HS-27A (cell line): ENCODE data around the gene SPDYE17.
"Not testable (repeated sequence)": the region's sequence is repeated elsewhere in the genome, so short reads cannot be mapped to it uniquely, and the experiment has no call there.

ENCODE experiments used
- DNase-seq: peaks from one replicate; pipeline ENCODE4 v3.0.0-alpha.2; 2012; ENCODE audit warnings: low read depth, missing footprints

Gene SPDYE17

DNA sequence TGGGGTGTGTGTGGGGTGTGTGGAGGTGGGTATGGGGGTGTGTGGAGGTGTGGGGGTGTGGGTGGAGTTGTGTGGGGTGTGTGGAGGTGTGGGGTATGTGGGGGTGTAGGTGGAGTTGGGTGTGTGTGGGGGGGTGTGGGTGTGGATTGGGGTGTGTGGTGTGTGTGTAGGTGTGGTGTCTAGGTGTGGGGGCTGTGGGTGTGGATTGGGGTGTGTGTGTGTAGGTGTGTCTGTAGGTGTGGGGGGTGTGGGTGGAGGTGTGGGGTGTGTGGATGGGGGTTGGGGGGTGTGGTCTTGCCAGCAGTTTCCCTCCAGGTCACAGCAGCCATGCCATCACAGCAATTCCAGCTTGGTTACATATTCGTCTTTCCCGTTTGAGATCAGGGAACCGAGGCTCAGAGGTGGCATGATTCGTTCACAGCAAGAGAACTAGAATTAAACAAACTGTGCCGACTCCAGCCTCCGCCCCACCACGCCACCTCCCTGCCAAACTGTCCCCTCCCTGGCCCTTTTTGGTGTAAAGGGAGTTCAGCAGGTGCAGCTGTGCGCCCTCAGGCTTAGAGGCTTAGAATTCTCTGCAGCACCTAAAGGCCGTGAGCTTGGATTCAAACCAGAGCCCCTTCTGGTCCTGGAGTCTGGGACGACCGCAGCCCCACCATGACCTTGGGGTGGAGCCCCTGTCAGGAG is 33.3 kb downstream of the SPDYE17 start:
- DNase-seq, result not testable (repeated sequence)

DNA sequence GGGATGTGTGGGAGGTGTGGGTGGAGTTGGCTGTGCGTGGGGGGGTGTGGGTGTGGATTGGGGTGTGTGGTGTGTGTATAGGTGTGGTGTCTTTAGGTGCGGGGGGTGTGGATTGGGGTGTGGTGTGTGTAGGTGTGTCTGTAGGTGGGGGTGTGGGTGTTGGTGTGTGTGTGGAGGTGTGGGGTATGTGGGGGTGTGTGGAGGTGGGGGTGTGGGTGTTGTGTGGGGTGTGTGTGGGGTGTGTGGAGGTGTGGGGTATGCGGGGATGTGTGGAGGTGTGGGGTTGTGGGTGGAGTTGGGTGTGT is 33.9 kb downstream of the SPDYE17 start:
- no peak for DNase-seq

DNA sequence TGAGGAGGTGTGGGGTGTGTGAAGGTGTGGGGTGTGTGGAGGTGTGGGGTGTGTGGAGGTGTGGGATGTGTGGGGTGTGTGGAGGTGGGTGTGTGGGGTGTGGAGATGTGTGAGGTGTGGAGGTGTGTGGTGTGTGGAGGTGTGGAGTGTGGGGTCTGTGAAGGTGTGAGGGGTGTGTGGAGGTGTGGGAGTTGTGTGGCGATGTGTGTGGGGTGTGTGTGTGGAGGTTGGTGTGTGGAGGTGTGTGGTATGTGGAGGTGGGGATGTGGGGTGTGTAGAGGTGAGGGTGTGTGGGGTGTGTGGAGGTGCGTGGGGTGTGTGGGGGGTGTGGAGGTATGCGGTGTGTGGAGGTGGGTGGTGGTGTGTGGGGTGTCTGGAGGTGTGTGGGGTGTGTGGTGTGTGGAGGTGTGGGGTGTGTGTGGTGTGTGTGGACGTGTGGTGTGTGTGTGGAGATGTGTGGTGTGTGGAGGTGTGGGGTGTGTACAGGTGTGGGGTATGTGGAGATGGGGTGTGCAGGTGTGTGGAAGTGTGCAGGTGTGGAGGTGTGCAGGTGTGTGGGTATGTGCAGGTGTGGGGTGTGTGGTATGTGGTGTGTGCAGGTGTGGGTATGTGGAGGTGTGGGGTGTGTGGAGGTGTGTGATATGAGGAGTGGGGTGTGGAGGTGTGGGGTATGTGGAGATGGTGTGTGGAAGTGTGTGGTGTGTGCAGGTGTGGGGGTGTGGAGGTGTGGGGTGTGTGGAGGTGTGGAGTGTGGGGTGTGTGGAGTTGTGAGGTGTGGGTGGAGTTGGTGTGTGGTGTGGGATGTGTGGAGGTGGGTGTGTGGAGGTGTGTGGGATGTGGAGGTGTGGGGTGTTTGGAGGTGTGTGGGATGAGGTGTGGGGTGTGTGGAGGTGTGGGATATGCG is 34.5 kb downstream of the SPDYE17 start:
- DNase-seq, result no peak

DNA sequence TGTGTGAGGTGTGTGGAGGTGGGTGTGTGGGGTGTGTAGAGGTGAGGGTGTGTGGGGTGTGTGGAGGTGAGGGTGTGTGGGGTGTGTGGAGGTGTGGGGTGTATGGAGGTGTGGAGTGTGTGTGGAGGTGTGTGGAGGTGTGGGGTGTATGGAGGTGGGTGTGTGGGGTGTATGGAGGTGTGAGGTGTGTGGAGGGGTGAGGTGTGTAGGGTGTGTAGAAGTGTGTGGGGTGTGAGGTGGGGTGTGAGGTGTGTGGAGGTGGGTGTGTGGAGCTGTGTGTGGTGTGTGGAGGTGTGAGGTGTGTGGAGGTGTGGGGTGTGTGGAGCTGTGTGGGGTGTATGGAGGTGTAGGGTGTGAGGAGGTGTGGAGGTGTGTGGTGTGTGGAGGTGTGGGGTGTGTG is 35.2 kb downstream of the SPDYE17 start:
- DNase-seq, result not testable (repeated sequence)

DNA sequence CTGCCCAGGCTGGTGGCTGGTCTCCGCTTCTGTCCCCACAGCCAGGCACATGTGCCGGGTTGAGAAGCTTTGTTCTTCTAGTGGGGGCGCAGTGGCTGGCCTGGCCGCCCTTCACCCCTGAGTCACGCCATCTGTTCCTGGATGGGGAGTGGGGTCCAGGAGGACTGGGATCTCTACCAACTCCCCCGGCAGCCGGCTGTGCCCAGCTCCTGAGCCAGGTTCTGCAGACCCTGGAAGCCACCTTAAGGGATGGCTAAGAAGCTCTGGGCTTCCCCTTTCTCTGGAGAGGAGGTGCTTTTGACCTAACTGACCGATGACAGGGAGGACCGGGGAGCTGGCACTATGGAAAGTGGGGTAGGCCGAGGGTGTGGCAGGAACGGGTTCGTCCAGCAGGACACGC is 37.9 kb downstream of the SPDYE17 start:
- not testable (repeated sequence) for DNase-seq

DNA sequence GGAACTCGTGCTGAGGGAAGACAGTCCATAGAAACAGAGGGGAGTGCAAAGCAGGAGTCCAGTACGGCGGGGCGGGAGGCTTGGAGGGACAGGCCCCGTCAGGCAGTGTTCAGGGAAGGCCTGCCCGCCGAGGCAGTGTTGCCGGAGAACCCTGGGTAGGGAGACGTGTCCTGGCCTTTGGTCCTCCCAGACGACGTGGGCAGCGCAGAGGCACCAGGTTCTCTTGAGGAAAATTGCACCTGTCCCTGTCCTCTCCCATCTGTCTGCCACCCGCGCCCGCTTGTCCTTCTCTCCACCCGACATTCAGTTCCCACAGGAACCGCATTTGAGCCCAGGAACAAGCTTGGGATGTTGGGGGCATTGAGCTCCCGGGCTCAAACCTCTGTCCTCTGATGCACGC is 38.3 kb downstream of the SPDYE17 start:
- not testable (repeated sequence) for DNase-seq

DNA sequence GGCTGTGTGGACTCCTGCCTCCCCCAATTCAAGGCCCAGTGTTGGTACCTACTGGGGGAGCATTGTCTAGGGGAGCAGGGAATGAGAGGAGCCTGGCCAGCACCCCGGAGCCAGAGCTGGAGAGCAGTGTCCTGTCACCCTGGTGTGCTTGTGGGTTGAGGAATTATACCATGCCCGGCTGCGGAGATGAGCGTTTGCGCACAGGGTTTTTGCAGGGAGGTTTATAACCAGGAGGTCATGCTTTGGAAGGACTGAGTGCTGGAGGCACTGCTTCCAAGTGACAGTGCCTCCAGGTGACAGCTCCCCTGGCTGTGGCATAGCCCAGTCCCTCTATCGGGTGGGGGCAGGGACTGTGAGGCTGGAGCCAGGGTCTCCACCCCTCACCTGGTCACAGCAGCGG is 39.3 kb downstream of the SPDYE17 start:
- not testable (repeated sequence) for DNase-seq

DNA sequence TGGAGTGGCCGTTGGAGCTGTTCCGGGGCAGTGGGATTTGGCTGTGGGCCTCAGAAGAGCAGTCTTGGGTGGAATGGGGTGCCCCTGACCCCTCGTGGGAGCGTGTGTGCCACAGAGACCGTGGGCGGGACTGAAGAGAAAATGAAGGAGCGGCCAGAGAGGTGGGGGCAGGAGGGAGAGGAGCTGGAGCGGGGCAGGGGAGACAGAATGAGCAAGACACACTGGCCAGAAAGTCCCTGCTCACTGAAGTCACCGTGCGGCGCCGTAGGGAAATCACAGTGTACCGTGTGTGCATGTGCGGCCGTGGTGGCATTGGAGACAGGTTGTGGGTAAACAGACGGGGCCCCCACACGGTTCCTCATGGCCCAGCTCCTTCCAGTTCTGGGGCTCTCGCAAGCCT is 40.0 kb downstream of the SPDYE17 start:
- not testable (repeated sequence) for DNase-seq

DNA sequence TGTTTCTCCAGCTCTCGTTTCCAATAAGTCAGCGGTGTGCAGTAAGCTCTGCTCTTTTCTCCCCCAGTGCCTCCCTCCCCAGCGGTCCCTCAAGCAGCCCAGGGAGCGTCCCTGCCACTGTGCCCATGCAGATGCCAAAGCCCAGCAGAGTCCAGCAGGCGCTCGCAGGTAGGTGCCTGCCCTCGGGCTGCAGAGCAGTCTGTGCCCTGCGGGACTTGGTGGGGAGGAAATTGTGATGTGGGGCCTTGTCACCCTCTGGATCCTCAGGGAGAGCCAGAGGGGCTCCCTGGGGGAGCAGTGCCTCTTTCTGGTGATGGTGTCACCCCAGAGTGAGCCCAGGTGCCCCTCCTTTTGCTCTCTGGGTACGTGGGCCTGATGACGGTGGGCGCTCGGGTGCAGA is 42.0 kb downstream of the SPDYE17 start:
- not testable (repeated sequence) for DNase-seq

DNA sequence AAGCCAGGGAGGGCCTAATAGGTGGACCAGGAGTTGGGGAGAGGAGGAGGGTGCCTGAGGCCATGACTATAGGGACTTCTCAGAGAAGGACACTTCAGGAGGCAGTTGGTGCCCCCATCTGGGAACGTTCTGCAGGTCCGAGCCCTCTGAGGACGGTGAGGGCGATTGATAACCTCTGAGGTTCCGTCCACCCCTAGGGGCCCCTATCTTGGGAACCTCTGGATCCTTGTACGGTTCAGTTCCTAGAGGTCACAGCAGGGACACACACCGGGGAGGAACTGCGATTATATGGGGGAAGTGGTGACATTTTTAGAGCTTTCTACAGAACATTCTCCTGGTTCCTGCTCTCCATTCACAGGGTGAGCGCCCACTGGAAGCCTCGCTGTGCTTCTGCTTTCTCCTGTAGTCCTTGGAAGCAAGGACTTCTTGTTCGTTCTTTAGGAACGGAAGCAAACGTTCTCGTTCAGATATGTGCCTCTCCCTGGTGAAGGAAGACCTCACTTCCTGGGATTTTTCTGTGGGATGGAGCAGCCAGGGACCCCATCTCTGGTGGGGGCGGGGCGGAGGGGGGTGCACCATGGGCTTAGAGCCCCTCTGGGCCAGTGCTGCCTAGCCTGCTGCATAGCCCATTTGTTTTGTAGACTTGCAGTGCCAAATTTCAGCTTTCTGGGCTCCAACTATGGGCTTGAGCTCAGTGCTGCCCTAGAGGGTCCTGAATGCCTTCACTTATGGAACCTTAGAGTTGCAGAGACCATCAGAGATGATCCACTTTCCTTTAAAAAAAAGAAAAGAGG is 46.0 kb downstream of the SPDYE17 start:
- DNase-seq, result not testable (repeated sequence)

DNA sequence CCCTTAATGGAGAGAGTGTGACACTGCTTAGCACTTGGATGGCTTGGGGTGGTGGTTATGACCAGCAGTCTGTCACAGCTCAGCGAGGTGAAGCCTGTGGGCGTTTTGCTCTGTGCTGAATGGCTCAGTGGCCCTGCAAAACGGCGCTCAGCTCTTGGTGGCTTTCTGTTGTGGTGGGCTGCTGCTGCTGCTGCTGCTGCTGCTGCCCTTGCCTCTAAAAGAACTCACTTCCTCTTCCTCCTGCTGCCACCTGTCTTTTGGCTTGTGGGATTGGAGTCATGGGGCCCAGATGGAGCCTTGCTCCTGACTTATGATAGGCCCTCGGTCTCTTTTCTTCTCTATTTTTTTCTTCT is 47.4 kb downstream of the SPDYE17 start:
- DNase-seq, result not testable (repeated sequence)

DNA sequence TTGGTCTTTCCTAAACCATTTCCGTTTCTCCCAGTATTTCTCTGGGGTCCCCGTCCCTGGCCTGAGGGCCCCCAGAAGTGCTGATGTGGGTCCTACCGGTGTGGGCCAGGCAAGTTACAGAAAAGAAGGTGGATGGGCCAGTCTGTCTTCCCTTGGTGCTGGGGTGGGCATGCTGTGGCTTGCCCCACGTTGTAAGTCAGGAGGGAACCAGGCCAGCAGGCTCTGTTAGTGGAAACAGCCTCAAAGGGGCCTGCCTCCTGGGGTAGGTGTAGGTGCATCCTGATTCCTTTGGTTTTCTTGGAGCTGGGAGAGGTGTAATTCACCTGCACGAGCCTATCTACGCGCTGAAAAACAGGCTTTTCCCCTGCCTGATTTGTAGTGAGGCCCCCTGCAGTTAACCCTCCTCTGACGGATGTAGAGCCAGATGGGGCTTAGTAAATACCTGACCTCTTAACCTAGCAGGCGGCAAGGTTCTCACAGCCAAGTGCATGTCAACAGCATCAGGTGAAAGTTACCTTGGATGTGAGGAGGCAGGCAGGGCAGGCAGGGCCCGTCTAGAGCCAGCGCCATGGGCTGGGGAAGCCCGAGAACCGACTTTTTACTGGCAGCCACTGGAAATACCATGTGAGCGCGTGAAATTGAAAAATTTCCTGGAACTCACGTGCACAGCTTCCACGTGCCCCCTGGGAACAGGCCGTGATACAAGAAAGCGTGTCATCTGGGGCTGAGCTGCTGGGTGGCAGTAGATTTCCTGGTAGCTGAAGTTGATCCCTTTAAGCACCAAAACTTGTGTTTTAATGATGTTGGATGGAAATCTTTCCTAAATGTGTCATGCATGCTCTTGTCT is 48.0 kb downstream of the SPDYE17 start:
- DNase-seq, result not testable (repeated sequence)

DNA sequence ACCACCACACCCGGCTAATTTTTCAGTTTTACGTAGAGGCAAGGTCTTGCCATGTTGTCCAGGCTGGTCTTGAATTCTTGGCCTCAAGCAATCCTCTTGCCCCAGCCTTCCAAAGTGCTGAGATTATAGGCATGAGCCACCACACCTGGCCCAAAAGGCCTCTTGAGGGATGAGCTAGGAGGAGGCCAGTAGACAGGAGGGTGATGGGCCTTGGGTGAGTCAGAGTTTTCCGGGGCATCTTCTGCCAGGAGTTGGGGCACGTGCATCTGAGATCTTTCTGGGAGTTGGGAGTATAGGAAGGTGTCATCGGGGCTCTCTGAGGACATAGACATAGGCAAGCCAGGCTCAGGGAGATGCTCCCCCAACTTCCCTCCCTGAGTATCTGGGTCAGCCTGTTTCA is 48.8 kb downstream of the SPDYE17 start:
- not testable (repeated sequence) for DNase-seq

DNA sequence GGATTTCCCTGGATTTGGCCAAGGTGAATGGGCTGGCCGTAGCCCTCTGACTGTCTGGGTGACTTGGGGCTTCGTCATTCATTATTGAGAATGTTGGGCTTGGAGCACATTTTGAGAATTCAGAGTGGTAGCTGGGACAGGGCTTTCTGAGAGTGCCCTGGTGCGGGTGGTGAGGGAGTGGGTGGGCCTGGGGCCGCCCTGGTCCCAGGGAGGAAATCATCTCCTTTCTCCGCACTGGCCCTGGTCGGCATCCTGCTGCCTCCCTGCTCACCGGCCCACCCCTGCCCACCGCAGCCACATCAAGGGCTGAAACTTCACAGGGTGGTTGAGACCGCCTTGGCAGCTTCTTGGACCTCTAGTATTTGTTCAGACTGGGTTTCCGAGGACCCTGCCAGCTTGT is 49.7 kb downstream of the SPDYE17 start:
- not testable (repeated sequence) for DNase-seq

DNA sequence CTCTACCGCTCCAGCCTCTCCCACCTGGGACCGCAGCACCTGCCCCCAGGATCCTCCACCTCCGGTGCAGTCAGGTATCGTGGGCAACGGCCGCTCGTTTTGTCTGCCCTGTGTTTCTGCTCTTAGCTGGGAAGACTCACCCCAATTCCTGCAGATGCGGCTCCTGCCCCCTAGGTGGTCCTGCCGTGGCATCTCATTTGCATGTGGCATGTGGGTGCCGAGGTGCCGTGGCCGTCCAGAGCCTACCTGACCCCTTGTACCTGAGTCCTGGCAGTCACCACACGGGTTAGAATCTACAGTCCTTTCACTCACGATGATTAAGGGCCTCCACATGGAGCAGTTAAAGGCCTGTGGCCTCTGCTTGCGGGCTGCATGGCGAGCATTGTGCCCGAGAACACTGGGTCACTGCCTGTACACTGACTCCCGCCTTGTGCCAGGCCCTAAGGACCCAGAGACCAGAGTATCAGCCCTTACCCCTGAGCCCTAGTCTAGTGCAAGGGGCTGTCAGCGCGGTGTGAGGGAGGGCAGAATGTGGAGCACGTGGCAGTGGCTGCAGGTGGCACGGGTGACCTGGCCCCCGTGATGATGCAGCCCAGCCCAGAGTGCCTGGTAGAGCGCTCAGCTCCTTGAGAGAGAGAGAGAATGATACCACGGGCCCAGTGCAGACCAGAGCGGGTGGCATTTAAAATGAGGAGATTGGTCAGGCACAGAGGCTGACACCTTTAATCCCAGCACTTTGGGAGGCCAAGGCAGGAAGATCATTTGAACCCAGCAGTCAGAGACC is 50.8 kb downstream of the SPDYE17 start:
- not testable (repeated sequence) for DNase-seq

DNA sequence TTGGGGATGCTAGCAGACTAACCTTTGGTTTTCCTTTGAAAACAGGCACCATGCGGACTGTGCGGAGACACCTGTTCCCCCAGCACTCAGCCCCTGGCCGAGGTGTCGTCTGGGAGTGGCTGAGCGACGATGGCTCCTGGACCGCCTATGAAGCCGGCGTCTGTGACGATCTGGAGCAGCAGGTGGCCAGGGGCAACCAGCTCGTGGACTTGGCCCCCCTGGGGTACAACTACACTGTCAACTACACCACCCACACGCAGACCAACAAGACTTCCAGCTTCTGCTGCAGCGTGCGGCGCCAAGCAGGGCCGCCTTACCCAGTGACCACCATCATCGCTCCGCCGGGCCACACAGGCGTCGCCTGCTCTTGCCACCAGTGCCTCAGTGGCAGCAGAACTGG is 51.6 kb downstream of the SPDYE17 start:
- not testable (repeated sequence) for DNase-seq

DNA sequence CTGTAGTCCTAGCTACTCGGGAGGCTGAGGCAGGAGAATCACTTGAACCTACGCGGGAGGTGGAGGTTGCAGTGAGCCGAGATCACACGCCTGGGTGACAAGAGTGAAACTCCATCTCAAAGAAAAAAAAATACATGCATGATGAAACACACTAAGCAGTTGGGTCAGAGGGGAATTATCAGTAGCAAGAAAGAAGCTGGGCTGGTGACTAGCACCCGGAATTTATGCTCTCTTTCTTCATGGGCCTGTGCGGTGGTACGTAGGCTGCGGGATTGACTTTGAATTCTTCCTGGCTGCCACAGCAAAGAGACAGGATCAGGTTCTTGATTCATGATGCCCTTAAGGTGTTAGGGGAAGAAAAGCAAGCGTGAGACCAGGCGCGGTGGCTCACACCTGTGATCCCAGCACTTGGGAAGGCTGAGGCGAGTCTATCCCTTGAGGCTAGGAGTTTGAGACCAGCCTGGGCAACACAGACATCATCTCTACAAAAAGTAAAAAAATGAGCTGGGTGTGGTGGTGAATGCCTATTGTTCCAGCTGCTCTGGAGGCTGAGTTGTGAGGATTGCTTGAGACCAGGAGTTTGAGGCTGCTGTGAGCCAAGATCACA is 54.3 kb downstream of the SPDYE17 start:
- not testable (repeated sequence) for DNase-seq

DNA sequence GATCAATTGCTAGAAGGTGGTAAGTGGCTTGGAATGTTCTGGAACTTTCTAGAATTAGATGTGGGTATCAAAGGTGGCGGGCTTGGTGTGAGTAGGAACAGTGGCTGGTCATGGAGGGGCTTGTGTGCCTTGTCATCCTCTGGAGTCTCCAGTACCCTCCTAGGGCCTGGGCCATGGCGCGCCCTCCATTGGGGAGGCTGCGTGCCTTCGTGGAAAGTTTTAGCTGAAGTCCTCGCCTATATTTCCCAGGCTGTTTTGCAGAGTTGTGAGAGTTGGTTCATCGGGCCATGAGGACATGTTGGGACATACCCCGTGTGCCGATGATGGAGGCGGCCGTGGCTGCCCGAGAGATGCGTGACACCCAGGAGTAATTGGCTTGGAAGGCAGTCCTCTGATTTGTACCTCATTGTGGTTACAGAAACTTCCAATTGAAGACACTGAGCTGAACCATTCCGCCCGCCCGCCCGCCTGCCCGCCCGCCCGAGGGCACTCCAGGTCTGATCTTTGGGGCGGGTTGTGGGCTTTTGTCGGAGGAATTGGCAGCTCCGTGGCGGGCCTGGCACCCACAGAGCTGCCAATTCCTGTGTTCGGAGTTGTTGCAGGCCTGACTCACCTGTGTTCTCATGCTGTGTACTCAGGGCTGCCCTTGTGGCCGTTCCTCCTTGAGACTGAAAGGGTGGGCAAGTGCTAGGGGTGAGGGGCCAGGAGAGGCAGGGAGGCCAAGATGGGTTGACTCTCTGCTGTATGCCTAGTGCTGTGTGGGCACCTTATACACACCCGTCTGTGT is 57.2 kb downstream of the SPDYE17 start:
- not testable (repeated sequence) for DNase-seq

DNA sequence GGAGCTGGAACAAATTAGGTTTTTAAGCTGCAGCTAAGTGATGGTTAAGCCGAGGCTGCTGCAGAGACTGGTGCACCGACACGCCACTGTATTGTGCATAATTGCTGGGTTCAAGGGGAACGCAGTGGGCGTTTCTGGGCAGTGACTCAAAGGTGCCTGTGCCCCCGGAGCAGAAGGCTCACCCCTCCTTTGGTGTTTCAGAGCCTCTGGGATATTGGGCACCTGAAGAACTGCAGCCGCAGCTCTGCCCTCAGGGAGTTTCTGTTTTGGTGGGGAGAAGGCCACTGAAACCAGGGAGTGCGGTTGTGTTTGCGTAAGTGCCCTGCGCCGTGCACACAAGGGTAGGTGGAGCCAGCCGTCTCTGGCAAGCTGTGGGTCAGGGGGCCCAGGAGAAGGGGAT is 57.8 kb downstream of the SPDYE17 start:
- DNase-seq, result not testable (repeated sequence)

DNA sequence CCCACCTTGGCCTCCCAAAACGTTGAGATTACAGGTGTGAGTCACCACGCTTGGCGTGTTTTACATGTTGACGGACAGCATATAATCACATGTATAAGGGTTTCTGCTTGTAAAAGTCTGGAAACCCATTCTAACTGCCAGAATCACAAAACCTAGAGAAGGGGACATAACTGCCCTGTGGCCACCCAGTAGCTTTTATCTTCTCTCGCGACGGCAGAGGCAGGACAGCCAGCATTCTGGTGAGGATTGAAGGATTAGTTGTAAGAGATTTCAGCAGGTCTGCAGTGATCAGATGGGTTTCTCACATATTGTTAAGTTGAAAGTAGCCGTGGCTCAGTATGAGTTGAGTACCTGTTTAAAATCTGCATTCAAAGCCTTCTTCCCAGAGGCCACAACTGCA is 59.8 kb downstream of the SPDYE17 start:
- DNase-seq, result not testable (repeated sequence)
